Loucy (cell line): ENCODE data around the gene ALKBH5.

Experiments used
- CTCF ChIP-seq: fragments of 200-600 bp; sonication (generic); conservative IDR thresholded peaks from 2 replicates; pipeline ENCODE4 v1.5.1; 2014; ENCODE audit warnings: mild to moderate bottlenecking, antibody characterized with exemption, low read length
- EZH2phosphoT487 ChIP-seq: fragments of 200-600 bp; IDR thresholded peaks from 2 replicates; pipeline ENCODE4 v1.6.1; 2018; ENCODE audit warnings: antibody characterized with exemption, mild to moderate bottlenecking, moderate library complexity, borderline replicate concordance

- TF ChIP-seq CTCF, result no peak
- TF ChIP-seq EZH2phosphoT487, result no peak
Measured at GRCh38 chr17:18227635-18228034, 44.0 kb downstream of the ALKBH5 start.
